Activated CD8-positive, alpha-beta T cell treated with anti-CD3 and anti-CD28 coated beads, Interleukin-2, amount 10 ng/mL, durations not matched to agents 7 days and 5 days (primary cell): Measurements from ENCODE around the gene NLGN1. TPM values are rescaled to one million over a fixed set of nuclear protein-coding genes. Genes with fewer than 3 reads are reported as not detected.
"Not testable (repeated sequence)": the region's sequence is repeated elsewhere in the genome, so short reads cannot be mapped to it uniquely, and the experiment has no call there.

Experiments
- ATAC-seq: fragments of 150-1000 bp; cut with Tn5 transposase; one replicate; pipeline ENCODE4 v1.10.0; 2021; ENCODE audit warnings: moderate library complexity
- CTCF ChIA-PET: fragments of 350-600 bp; sonication (Branson Sonifier 250); formaldehyde crosslinking; loops from one replicate; lab custom pipeline; 2021; ENCODE audit warnings: antibody characterized with exemption; lab: Charles Lee
- POLR2A ChIA-PET: fragments of 350-600 bp; sonication (Branson Sonifier 250); formaldehyde crosslinking; loops from one replicate; lab custom pipeline; 2021; ENCODE audit warnings: antibody characterized with exemption; lab: Charles Lee
- DNase-seq: peaks from one replicate; pipeline ENCODE4 v3.0.0-alpha.2; 2020
- H3K27ac Mint-ChIP-seq: one replicate; pipeline ENCODE4 v1.8.0; 2021; ENCODE audit warnings: mild to moderate bottlenecking, mixed read lengths
- H3K27me3 Mint-ChIP-seq: one replicate; pipeline ENCODE4 v1.8.0; 2021; ENCODE audit warnings: low read depth, mixed read lengths
- H3K36me3 Mint-ChIP-seq: one replicate; pipeline ENCODE4 v1.8.0; 2021; ENCODE audit warnings: low read depth, mixed read lengths
- H3K4me1 Mint-ChIP-seq: one replicate; pipeline ENCODE4 v1.8.0; 2021; ENCODE audit warnings: low read depth, mixed read lengths
- H3K4me3 Mint-ChIP-seq: one replicate; pipeline ENCODE4 v1.8.0; 2021; ENCODE audit warnings: mild to moderate bottlenecking, mixed read lengths
- H3K9me3 Mint-ChIP-seq: one replicate; pipeline ENCODE4 v1.8.0; 2022; ENCODE audit warnings: mixed read lengths; ENCODE audit not compliant: insufficient read depth
- total RNA-seq, 2 experiments: library from RNA; stranded (reverse); gene quantifications; one replicate each; pipeline ENCODE4 v1.2.3, GENCODE V29; 2021

The NLGN1 gene
- not detected for total RNA-seq

DNA sequence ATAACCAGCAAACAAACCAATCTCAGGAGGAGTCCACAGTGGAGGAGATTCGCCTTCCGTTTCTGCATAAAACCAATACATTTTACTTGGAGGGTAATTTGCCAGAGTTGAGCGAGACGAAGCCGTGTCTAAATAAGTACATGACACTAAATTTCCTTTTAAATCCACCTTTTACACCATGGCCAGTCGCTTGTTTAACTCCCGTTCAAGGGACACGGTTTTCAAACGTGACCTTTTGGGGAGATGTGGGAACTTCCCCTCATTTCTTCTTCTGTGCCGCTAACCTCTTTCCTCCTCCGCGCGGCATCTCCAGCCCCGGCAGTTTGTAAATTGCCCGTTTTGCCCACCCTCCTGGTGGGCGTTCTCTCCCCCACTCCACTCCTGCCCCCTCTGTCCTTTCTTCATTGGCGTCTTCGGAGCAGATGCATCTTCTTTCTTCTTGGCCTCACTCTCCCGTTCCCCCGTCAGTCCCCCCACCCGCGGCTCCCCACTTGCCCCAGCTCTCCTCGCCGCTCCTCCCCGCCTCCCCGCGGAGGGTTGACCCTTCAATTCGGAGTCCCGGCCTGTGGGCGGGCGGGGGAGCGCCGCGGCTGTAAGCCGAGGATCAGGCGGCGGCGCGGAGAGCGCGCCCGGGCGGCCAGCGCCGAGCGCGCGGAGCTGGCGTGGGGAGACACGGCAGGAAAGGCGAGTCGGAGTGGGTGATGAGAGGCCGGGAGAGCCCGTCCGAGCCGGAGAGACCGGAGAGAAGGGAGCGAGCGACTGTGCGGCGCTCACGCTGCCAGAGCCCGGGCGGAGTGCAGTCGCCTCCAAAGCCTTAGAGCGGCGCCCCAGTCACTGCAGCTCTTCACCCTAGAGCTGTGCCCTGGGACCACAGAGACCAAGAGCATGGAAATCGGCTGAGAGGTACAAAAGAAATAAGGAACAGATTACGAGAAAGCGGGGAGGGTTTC, at the start of gene NLGN1:
NLGN1 (plus strand) TSS at position 584 of the 950 bp plus-strand sequence.
- Mint-ChIP-seq H3K36me3 (peaks cover 4% of the 10 kb centered on the region), H3K27ac (no peak within 1 kb of the TSS), H3K9me3 (peaks cover 11% of the 10 kb centered on the region), H3K4me3 (peak within 1 kb of the TSS; percentile 17), H3K4me1 (peaks cover 31% of the 10 kb centered on the region), H3K27me3 (peaks cover 53% of the 10 kb centered on the region)
- POLR2A ChIA-PET = no interaction called here
- no peak for ATAC-seq
- no peak for DNase-seq
- CTCF ChIA-PET = no interaction called here

DNA sequence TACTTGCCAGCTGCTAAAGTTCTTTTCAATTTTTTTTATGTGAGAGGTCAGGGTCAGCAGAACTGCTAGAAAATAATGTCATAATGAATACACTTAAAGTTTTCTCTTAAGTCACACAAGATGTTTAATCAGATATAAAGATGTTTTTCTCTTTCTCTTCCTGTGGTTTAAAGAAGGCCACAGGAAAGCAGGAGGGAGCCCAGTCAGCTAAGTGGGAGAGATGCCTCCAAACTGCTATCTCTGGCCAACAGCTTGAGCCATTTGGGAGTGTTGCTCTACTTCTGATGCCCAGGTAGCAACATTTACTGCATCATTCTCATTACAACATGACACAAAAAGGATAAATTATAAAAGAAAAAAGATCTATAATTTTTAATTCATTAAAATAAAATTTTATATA, 45.7 kb upstream of the NLGN1 start:
- no peaks in the 10 kb centered on the region for H3K9me3 Mint-ChIP-seq
- no peak for ATAC-seq
- H3K4me3 Mint-ChIP-seq = no peak overlapping the region
- ChIA-PET CTCF (no interaction called here), POLR2A (no interaction called here)
- no peaks in the 10 kb centered on the region for H3K4me1 Mint-ChIP-seq
- H3K36me3 Mint-ChIP-seq = no peaks in the 10 kb centered on the region
- no peaks in the 10 kb centered on the region for H3K27me3 Mint-ChIP-seq
- DNase-seq = no peak
- no peak overlapping the region for H3K27ac Mint-ChIP-seq

DNA sequence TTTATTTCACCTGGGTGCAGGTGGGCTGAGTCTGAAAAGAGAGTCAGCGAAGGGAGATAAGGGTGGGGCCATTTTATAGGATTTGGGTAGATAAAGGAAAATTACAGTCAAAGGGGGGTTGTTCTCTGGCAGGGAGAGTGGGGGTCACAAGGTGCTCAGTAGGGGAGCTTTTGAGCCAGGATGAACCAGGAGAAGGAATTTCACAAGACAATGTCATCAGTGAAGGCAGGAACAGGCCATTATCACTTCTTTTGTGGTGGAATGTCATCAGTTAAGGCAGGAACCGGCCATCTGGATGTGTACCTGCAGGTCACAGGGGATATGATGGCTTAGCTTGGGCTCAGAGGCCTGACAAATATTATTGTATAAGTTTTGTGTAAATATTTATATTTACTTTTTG, 44.4 kb upstream of the NLGN1 start:
- DNase-seq, POLR2A ChIA-PET, ATAC-seq, H3K9me3 Mint-ChIP-seq, CTCF ChIA-PET, H3K4me1 Mint-ChIP-seq, H3K4me3 Mint-ChIP-seq, H3K36me3 Mint-ChIP-seq, H3K27ac Mint-ChIP-seq, H3K27me3 Mint-ChIP-seq: not testable (repeated sequence)

DNA sequence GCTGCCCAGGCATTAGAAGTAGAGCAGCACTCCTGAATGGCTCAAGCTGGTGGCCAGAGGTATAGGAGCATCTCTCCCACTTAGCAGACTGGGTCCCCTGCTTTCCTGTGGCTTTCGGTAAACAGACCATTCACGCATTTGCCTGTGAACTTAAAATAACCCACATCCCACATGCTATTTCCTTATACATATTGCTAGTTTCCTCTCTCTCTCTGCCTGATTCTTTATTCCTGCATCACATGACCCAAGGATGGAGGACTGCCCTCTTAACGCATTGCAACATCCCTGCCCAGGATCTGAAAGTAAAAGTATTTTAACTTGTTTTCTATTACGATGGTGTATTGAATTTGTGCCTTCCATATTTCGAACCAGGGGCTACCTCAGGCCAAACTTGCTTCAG, 43.4 kb upstream of the NLGN1 start:
- no peak overlapping the region for H3K27ac Mint-ChIP-seq
- no peaks in the 10 kb centered on the region for H3K9me3 Mint-ChIP-seq
- ATAC-seq (no peak), DNase-seq (no peak)
- H3K4me1 Mint-ChIP-seq = no peaks in the 10 kb centered on the region
- POLR2A ChIA-PET = no interaction called here
- no peak overlapping the region for H3K4me3 Mint-ChIP-seq
- no peaks in the 10 kb centered on the region for H3K36me3 Mint-ChIP-seq
- no peaks in the 10 kb centered on the region for H3K27me3 Mint-ChIP-seq
- CTCF ChIA-PET = no interaction called here

DNA sequence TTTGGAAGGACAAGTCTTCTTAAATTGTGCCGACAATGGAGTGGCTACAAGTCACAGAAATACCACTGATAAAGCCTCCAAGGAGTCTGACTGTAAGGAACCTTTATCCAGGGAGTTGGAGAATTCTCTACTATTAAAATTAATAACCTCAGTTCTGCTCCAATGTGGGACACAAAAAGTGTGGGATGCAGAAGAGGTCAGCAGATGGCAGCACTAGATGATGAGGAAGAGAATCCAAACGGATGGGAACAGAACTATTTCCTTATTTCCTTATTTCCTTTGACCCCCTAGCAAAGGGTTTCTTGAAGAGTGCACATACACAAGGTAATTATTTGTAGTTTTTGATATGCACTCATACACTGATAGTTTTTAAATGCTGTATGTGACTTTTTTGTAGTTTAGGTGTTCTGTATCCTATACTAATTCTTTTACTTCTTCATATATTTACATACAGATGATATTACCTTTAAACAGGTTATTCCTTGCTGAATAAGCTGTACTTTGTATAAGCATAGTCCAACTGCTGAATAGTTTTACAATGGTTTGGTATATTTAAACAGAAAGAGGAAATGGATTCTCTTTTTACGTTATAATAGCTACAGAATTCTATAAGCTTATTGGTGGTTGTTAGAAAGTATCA, 25.6 kb upstream of the NLGN1 start:
- POLR2A ChIA-PET = no interaction called here
- no peak for DNase-seq
- Mint-ChIP-seq H3K9me3 (no peaks in the 10 kb centered on the region), H3K4me3 (no peak overlapping the region), H3K4me1 (no peaks in the 10 kb centered on the region), H3K27ac (no peak overlapping the region), H3K27me3 (no peaks in the 10 kb centered on the region), H3K36me3 (no peaks in the 10 kb centered on the region)
- CTCF ChIA-PET = no interaction called here
- ATAC-seq = no peak

DNA sequence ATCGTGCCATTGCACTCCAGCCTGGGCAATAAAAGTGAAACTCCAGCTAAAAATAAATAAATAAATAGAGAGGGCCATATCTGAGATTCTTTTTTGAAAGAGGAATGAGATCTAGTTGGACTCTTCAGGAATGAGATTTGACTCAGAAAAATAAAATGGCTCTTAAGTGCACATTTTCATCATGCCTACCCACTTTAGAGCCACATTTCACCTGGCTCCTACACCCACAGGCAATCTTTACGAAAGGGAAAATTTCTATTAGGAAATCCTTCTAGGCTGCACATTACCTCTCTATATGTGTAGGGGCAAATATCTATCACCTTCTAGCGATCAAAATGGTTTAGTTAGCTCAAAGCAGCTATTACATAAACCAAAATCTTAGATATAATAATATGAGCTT, 16.9 kb upstream of the NLGN1 start:
- Mint-ChIP-seq H3K36me3 (no peaks in the 10 kb centered on the region), H3K27me3 (no peaks in the 10 kb centered on the region), H3K4me3 (no peak overlapping the region), H3K4me1 (no peaks in the 10 kb centered on the region), H3K27ac (no peak overlapping the region), H3K9me3 (no peaks in the 10 kb centered on the region)
- DNase-seq (no peak), ATAC-seq (no peak)
- POLR2A ChIA-PET = no interaction called here
- CTCF ChIA-PET = no interaction called here

DNA sequence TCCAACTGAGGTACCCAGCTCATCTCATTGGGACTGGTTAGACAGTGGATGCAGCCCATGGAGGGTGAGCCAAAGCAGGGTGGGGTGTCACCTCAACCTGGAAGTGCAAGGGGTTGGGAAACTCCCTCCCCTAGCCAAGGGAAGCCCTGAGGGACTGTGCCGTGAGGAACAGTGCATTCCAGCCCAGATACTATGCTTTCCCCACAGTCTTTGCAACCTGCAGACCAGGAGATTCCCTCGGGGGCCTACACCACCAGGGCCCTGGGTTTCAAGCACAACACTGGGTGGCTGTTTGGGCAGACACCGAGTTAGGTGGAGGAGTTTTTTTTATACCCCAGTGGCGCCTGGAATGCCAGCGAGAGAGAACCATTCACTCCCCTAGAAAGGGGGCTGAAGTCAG, 15.6 kb upstream of the NLGN1 start:
- H3K27me3 Mint-ChIP-seq, H3K36me3 Mint-ChIP-seq, CTCF ChIA-PET, ATAC-seq, H3K9me3 Mint-ChIP-seq, H3K27ac Mint-ChIP-seq, H3K4me3 Mint-ChIP-seq, DNase-seq, POLR2A ChIA-PET, H3K4me1 Mint-ChIP-seq: not testable (repeated sequence)

DNA sequence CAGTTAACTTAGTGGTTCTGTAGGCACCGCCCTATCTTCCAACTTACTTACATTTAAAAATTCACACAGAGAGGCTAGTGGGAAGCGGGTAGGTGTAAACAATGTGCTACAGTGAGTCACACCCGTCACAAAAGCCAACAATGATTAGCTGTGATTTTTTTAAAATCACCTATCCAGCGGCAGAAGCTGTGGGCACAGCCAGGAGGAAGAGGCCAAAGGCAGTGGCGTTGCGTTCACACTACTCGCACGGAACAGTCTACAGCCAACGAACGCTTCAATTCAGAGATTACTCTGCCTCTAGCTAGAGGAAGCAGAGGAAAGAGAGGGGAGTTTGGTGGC, 2.5 kb upstream of the NLGN1 start:
- no peak for ATAC-seq
- no peak for DNase-seq
- peaks cover 31% of the 10 kb centered on the region for H3K4me1 Mint-ChIP-seq
- H3K27me3 Mint-ChIP-seq = peaks cover 46% of the 10 kb centered on the region
- peaks cover 11% of the 10 kb centered on the region for H3K9me3 Mint-ChIP-seq
- peak overlapping the region; percentile 71 for H3K4me3 Mint-ChIP-seq
- POLR2A ChIA-PET = no interaction called here
- peaks cover 4% of the 10 kb centered on the region for H3K36me3 Mint-ChIP-seq
- CTCF ChIA-PET = no interaction called here
- peak overlapping the region; percentile 46 for H3K27ac Mint-ChIP-seq

DNA sequence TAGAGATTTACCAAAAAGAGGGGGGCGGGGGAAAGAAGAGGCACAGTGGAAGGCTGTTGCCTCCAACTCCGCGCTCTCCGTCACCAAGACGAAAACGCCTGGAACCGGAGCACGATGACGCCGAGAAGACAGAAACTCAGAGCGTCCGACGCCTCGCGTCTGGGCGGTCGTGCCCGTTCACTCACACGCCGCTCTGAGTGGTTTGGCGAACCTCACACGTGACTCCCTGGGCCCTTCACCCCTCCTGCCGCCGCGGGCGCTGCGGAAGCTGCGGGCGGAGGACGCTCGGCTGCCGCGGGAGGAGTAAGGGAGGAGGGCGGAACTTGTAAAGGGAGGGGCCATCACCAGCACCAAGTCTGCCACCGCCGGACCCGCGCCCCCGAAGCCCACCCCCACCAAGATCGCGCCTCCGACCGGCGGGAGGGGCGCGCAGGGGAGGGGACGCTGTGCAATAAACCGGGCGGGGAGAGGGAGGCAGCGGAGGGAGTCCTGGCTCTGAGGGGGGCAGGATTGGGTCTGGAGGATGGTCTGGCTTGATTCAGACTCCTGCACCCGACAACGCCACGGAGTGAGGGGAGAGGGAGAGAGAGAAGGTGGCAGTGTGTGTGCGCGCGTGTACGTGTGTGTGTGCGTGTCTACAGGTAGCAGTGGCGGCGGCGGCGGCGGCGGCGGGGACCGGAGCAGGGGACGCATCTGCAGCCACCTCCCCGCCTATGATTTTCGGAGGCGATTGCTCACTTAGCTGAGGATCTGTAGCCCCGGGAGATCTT, 1.9 kb upstream of the NLGN1 start:
- DNase-seq (peak; percentile 72), ATAC-seq (peak; percentile 93)
- Mint-ChIP-seq H3K9me3 (peaks cover 11% of the 10 kb centered on the region), H3K4me3 (peak overlapping the region; percentile 71), H3K36me3 (peaks cover 4% of the 10 kb centered on the region), H3K4me1 (peaks cover 31% of the 10 kb centered on the region), H3K27ac (peak overlapping the region; percentile 46), H3K27me3 (peaks cover 50% of the 10 kb centered on the region)
- CTCF ChIA-PET = no interaction called here
- POLR2A ChIA-PET = no interaction called here

DNA sequence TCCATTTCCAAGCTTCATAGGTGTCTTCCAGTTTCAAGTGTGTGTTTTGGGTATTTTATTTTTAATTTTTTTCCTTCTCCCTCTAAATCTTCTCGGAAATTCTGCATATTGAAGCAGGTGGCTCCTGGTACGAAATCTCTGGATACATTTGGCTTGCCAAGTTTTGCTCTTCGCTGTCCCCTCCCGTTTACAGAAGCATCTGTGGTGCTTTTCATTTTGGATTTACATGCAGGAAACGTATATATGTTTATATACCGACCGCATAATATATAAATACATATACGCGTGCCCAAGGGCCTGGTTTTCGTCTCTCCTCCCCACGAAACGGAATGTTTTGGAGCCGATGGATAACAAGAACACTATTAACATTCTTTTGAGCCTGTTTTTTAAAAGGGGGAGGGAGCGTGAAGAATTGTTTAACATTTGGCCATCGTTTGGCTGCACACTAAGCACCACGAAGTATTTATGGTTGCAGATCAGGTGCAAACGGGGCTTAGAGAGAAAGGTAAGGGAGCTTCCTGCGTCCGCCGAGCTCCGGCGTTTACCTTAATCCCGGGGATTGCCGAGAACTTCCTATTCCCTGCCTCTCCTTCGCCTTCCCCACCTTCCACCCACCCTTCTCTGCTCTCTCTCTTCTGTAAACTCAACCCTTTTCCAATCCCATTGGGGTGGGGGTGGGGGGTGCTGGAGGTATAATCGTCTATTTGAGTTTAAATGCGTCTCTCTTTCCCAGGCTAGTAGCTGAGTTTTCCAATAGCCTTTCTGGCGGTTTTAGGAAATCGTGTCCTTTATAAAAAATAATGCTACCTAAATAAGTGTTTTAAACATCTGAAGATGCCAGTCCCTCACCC, 1.1 kb upstream of the NLGN1 start:
- Mint-ChIP-seq H3K4me3 (peak overlapping the region; percentile 71), H3K9me3 (peaks cover 11% of the 10 kb centered on the region), H3K27me3 (peaks cover 53% of the 10 kb centered on the region), H3K4me1 (peaks cover 31% of the 10 kb centered on the region), H3K36me3 (peaks cover 4% of the 10 kb centered on the region), H3K27ac (no peak overlapping the region)
- ChIA-PET POLR2A (no interaction called here), CTCF (no interaction called here)
- DNase-seq (no peak), ATAC-seq (no peak)

DNA sequence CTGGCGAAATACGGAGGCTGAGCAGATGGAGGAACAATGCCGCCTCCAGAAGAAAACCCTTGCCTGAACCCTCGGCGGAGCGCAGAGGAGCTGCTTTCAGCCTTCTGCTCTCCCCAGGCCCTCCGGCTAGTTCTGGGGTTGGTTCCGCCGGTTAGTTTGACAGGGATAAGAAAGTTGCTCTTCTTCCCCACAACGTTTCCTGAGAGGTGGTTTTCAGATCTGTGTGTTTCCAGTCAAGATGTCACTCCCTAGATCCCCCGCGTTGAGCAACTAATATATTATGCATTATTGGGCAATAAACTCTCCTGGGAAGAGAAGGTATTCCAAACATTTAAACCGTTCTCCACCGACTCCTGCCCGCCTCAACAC, 551 bp downstream of the NLGN1 start:
- peaks cover 4% of the 10 kb centered on the region for H3K36me3 Mint-ChIP-seq
- no peak for ATAC-seq
- DNase-seq = no peak
- CTCF ChIA-PET = no interaction called here
- peaks cover 11% of the 10 kb centered on the region for H3K9me3 Mint-ChIP-seq
- peaks cover 31% of the 10 kb centered on the region for H3K4me1 Mint-ChIP-seq
- H3K4me3 Mint-ChIP-seq = no peak overlapping the region
- peaks cover 53% of the 10 kb centered on the region for H3K27me3 Mint-ChIP-seq
- POLR2A ChIA-PET = no interaction called here
- H3K27ac Mint-ChIP-seq = no peak overlapping the region
